Transverse colon (tissue), 4 donors: ENCODE measurements around the gene MLST8.

ENCODE experiments used
- CTCF ChIP-seq, 5 experiments: fragments of 200-600 bp in 3 of 5; fragments of 450-650 bp in 2 of 5; sonication (generic) in 3 of 5; IDR thresholded peaks; 1 replicate in 2 of 5; 2 replicates in 3 of 5; pipeline ENCODE4 v1.5.1; 2016 to 2017; ENCODE audit warnings: antibody characterized with exemption in 5 of 5, inconsistent platforms in 3 of 5, mild to moderate bottlenecking in 2 of 5, moderate library complexity in 1 of 5
- POLR2AphosphoS5 ChIP-seq, 3 donors: sonication (generic); formaldehyde crosslinking; IDR thresholded peaks; one replicate each; pipeline ENCODE4 v1.6.1; 2016; ENCODE audit warnings: antibody characterized with exemption in 3 of 3

DNA sequence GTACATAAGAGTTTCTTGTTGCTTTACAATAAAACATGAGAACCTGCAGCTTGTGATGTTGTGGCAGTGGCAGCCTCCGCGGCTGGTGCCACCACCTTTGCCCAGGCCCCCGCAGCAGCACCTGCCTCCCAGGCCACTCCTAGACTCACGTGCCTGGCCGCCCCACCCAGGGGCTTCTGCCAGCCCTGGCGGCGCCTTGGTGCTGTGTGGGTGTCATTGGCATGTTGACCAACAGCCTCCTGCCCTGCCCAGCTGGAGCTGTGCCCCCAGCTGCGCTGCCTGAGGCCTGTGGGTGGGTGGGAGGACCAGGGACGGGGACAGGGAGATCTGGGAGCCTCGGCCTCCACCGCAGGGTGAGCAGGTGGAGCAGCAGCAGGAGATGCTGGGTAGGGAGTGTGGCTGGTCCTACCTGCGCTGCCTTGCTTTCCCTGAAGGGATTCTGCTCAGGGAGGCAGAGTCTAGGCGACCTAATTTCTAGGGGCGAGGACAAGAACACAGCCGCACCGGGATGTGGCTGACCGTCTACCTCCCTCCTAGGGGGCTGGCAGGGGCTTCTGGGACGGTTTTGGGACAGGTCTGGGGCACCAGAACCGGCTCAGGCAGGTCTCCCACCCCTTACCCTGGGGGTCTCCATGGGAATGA lies 30.6 kb downstream of the MLST8 start:
- TF ChIP-seq CTCF (IDR thresholded peaks at IDR 0.05): no peak
- TF ChIP-seq POLR2AphosphoS5 (IDR thresholded peaks at IDR 0.05): no peak
